ENCODE data around the gene MARVELD1. TPM values are rescaled to one million over a fixed set of nuclear protein-coding genes. Genes with fewer than 3 reads are reported as not detected.

The MARVELD1 gene
- total and polyA plus RNA-seq, 2 of the 8 experiments (the other 6 are each of a cell fraction or from before 2014, with no cell fraction given): 28.1 to 37.3 TPM

GRCh38 chr10:97736902-97737769, 23.6 kb downstream of the MARVELD1 start, which contains the start of gene ZFYVE27 (continued):
- TF ChIP-seq RNF2 (IDR thresholded peaks at IDR 0.05; ENCODE audit: borderline replicate concordance, low read depth, low read length, missing control alignments, poor library complexity, severe bottlenecking): peak; percentile 12
- peak; percentile 92 for TF ChIP-seq ATF2 (IDR thresholded peaks at IDR 0.05; ENCODE audit: low read length)
- peak; percentile 90 for TF ChIP-seq KDM4A (IDR thresholded peaks at IDR 0.05; ENCODE audit: low read depth, low read length, severe bottlenecking)
- TF ChIP-seq SP4 (IDR thresholded peaks at IDR 0.05; ENCODE audit: low read length): no peak
- TF ChIP-seq MAFK (IDR thresholded peaks at IDR 0.05; ENCODE audit: low read depth, low read length): no peak
- TF ChIP-seq HDAC2 (IDR thresholded peaks at IDR 0.05; ENCODE audit: borderline replicate concordance in 1 of 2, low read depth in 2 of 2, low read length in 2 of 2): peak in 1 of 2 experiments; percentile 98; a peak in 1 of 4 replicates
- no peak for TF ChIP-seq SP1 (IDR thresholded peaks at IDR 0.05; ENCODE audit: low read depth, low read length)
- TF ChIP-seq EGR1 (IDR thresholded peaks at IDR 0.05; ENCODE audit: borderline replicate concordance, low read depth, low read length): peak; percentile 88; the same call in 1 of the 2 replicates
- peak; percentile 89; the same call in 1 of the 2 replicates for TF ChIP-seq JUN (IDR thresholded peaks at IDR 0.05; ENCODE audit: low read depth, low read length)
- TF ChIP-seq HDAC6 (IDR thresholded peaks at IDR 0.05; ENCODE audit: low read depth, low read length): no peak
- TF ChIP-seq SIN3A (conservative IDR thresholded peaks at IDR 0.05 in 1 of 2, IDR thresholded peaks at IDR 0.05 in 1 of 2; ENCODE audit: low read depth in 1 of 2, low read length in 2 of 2): no peak
- no peak for TF ChIP-seq BACH1 (IDR thresholded peaks at IDR 0.05; ENCODE audit: low read length)
- peak; percentile 76 for TF ChIP-seq ASH2L (IDR thresholded peaks at IDR 0.05; ENCODE audit: low read length)
- no peak for TF ChIP-seq TEAD4 (IDR thresholded peaks at IDR 0.05; ENCODE audit: low read depth, low read length)
- no peak for TF ChIP-seq CBX8 (IDR thresholded peaks at IDR 0.05; ENCODE audit: borderline replicate concordance, low read depth, low read length)
- TF ChIP-seq EZH2 (IDR thresholded peaks at IDR 0.05; ENCODE audit: low read depth, low read length, severe bottlenecking): no peak
- no peak for TF ChIP-seq ZNF274 (IDR thresholded peaks at IDR 0.05; ENCODE audit: borderline replicate concordance, extremely low read depth, low read length)
- TF ChIP-seq RFX5 (IDR thresholded peaks at IDR 0.05; ENCODE audit: borderline replicate concordance, low read depth, low read length): no peak
- TF ChIP-seq POLR2AphosphoS5 (IDR thresholded peaks at IDR 0.05; ENCODE audit: low read depth, low read length): peak; percentile 82
- TF ChIP-seq MAX (IDR thresholded peaks at IDR 0.05): peak; percentile 100
- TF ChIP-seq CEBPB (IDR thresholded peaks at IDR 0.05; ENCODE audit: low read depth, low read length): 0 out of 2 replicates have a peak, but pooled peaks have one; percentile 2
- TF ChIP-seq NRF1 (IDR thresholded peaks at IDR 0.05; ENCODE audit: low read depth, low read length): peak; percentile 86
